DMS153 treated with DMSO at 0.1 percent for 48 hours (cell line): ENCODE results near the gene MEAF6.

ENCODE experiments used
- DNase-seq: peaks from one replicate; lab custom pipeline; 2025; ENCODE audit not compliant: unreplicated experiment; lab: John Stamatoyannopoulos, UW

Gene MEAF6

GRCh38 chr1:37446874-37447273 is 67.7 kb downstream of the MEAF6 start:
- no peak for DNase-seq

GRCh38 chr1:37442644-37443043 is 71.9 kb downstream of the MEAF6 start:
- DNase-seq, result no peak
